IMR-90 (cell line): ENCODE measurements around the gene CTIF.

Experiments used
- BHLHE40 ChIP-seq: fragments of 150-350 bp; IDR thresholded peaks from 2 replicates; pipeline ENCODE4 v1.6.1; 2016; ENCODE audit warnings: mild to moderate bottlenecking, low read depth, low read length
- CHD1 ChIP-seq: IDR thresholded peaks from 2 replicates; pipeline ENCODE4 v1.6.1; 2012; ENCODE audit warnings: low read depth, low read length, improper control_type of control experiment
- CTCF ChIP-seq: conservative IDR thresholded peaks from 2 replicates; pipeline ENCODE4 v1.5.1; 2012; ENCODE audit warnings: mild to moderate bottlenecking, low read depth, low read length, improper control_type of control experiment
- ELK1 ChIP-seq: fragments of 150-350 bp; IDR thresholded peaks from 2 replicates; pipeline ENCODE4 v1.6.1; 2016; ENCODE audit warnings: low read depth, mild to moderate bottlenecking, low read length, moderate library complexity, borderline replicate concordance
- FOS ChIP-seq: fragments of 150-350 bp; IDR thresholded peaks from 2 replicates; pipeline ENCODE4 v1.6.1; 2016; ENCODE audit warnings: low read depth, low read length
- MAFK ChIP-seq: IDR thresholded peaks from 2 replicates; pipeline ENCODE4 v1.6.1; 2012; ENCODE audit warnings: low read depth, low read length, improper control_type of control experiment
- MAZ ChIP-seq: IDR thresholded peaks from 2 replicates; pipeline ENCODE4 v1.6.1; 2012; ENCODE audit warnings: low read depth, mild to moderate bottlenecking, low read length, improper control_type of control experiment, moderate library complexity, borderline replicate concordance
- NFE2L2 ChIP-seq: fragments of 150-350 bp; IDR thresholded peaks from 2 replicates; pipeline ENCODE4 v1.6.1; 2016; ENCODE audit warnings: low read depth, mild to moderate bottlenecking, low read length
- POLR2A ChIP-seq: IDR thresholded peaks from 2 replicates; pipeline ENCODE4 v1.6.1; 2012; ENCODE audit warnings: mild to moderate bottlenecking, low read depth, low read length
- RAD21 ChIP-seq: IDR thresholded peaks from 2 replicates; pipeline ENCODE4 v1.6.1; 2012; ENCODE audit warnings: low read length, improper control_type of control experiment
- RFX5 ChIP-seq: IDR thresholded peaks from 2 replicates; pipeline ENCODE4 v1.8.0; 2012; ENCODE audit warnings: low read depth, mild to moderate bottlenecking, low read length, moderate library complexity
- SMC3 ChIP-seq: fragments of 150-350 bp; IDR thresholded peaks from 2 replicates; pipeline ENCODE4 v1.6.1; 2016; ENCODE audit warnings: low read depth, mild to moderate bottlenecking, antibody characterized with exemption, low read length, moderate library complexity
- USF2 ChIP-seq: fragments of 150-350 bp; IDR thresholded peaks from 2 replicates; pipeline ENCODE4 v1.6.1; 2017; ENCODE audit warnings: mild to moderate bottlenecking, antibody characterized with exemption, low read length, low read depth

- TF ChIP-seq CTCF (no peak), ELK1 (no peak), RAD21 (no peak), USF2 (no peak), BHLHE40 (no peak), NFE2L2 (no peak), MAZ (no peak), FOS (no peak), POLR2A (no peak), MAFK (no peak), CHD1 (no peak), RFX5 (no peak), SMC3 (no peak)
Measured at GRCh38 chr18:48874701-48875162, 335.9 kb downstream of the CTIF start.
